ENCODE results near the gene TAOK1.

DNA sequence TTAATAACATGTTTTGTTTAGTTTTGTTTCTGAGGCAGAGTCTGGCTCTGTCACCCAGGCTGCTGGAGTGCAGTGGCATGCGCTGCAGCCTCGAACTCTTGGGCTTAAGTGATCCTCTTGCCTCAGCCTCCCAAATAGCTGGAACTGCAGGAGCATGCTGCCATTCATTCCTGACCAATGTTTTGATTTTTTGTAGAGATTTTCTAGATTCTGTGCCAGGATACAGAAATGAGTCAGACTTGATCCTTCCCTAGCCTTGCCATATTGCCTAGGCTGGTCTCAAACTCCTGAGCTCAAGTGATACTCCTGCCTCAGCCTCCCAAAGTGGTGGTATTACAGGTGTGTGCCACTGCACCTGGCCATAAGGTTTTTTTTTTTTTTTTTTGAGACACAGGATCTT lies 17.7 kb downstream of the TAOK1 start:
- TF ChIP-seq SP1 (IDR thresholded peaks at IDR 0.05; ENCODE audit: low read depth, low read length) (no peak), YY1 (IDR thresholded peaks at IDR 0.05; ENCODE audit: low read depth, low read length) (no peak), RFX5 (IDR thresholded peaks at IDR 0.05; ENCODE audit: low read depth, low read length) (no peak), POLR2A (IDR thresholded peaks at IDR 0.05; ENCODE audit: low read depth, low read length) (no peak)

Measured in GM12878 (cell line).